Measurements from ENCODE around the gene DTHD1. TPM values are rescaled to one million over a fixed set of nuclear protein-coding genes. Genes with fewer than 3 reads are reported as not detected.
A peak's percentile ranks its signal among the peaks of the same experiment; 100 is the strongest.

DTHD1 gene
- total RNA-seq, 3 donors from 2014 or later (not counting 1 experiment from before 2014, with no cell fraction given): 67.0 to 95.4 (median 81.5) TPM

DNA sequence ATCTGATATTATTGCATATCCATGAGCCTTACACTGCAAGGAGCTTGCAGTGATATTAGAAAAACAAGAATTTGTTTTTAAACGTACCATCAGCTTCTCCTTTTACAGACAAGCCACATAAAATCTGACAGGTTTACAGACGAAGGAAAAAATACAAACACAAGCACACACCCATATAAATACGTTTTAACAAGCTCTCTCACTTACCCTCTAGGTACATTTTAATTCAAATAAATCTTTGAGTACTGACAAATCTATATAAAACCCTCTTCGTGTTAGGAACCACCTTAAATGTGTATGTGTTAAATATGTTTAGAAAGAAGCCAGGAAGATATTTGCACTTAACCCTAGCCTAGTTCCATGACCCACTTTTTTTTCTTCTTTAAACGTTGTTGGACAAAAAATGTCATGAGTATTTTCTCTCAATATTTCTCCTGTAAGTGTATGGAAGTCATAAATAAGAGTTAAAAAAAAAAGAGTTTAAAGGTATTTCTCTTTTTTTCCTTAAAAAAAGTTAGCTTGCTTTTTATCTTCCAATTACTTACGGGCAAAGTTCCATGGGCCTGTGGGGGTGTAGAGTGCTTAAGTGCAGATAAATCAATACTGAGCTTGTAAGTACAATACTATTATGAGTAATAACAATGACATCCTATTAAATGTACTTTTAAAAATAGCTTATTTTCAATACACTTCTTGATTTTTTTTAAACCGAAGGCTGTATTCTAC is 38.6 kb upstream of the DTHD1 start:
- WGBS (ENCODE audit: insufficient coverage): 4% methylated on average over 2 of the region's 7 CpGs
- TF ChIP-seq CTCF (IDR thresholded peaks at IDR 0.05): no peak
- peaks cover 68 to 70% of the 10 kb centered on the region in 2 donors for H3K4me1 Mint-ChIP-seq
- peak overlapping the region; percentile 99 for H3K4me3 Mint-ChIP-seq
- H3K27me3 Mint-ChIP-seq (ENCODE audit: low read depth in 2 of 2): no peaks in the 10 kb centered on the region
- Histone ChIP-seq H3K27me3 (ENCODE audit: control insufficient read depth, insufficient read depth, low read length) (no peaks in the 10 kb centered on the region), H3K4me3 (ENCODE audit: low read length) (peak overlapping the region; percentile 73), H3K4me1 (ENCODE audit: control insufficient read depth, insufficient read depth, low read length) (peaks cover 28% of the 10 kb centered on the region), H3K27ac (ENCODE audit: low read length) (peak overlapping the region; percentile 96), H3K9me3 (ENCODE audit: control insufficient read depth, insufficient read depth, low read length) (no peaks in the 10 kb centered on the region), H3K36me3 (ENCODE audit: control insufficient read depth, insufficient read depth, low read length) (peaks cover 10% of the 10 kb centered on the region)
- no peaks in the 10 kb centered on the region for H3K36me3 Mint-ChIP-seq
- peak in 1 of 2 donors; percentile 39 for DNase-seq
- no peak for ATAC-seq
- no peaks in the 10 kb centered on the region for H3K9me3 Mint-ChIP-seq
- H3K27ac Mint-ChIP-seq: peak overlapping the region; percentile 95 to 99
- intact Hi-C loops (cut with micrococcal nuclease): loop anchor here (2.0 to 5.0 kb wide), 2 partner anchors 35 to 80 kb away; no protein-coding TSS in a partner anchor

GRCh38 chr4:36243355-36244256 is 37.8 kb upstream of the DTHD1 start:
- Histone ChIP-seq H3K27me3 (ENCODE audit: control insufficient read depth, insufficient read depth, low read length) (no peaks in the 10 kb centered on the region), H3K27ac (ENCODE audit: low read length) (peak overlapping the region; percentile 96), H3K9me3 (ENCODE audit: control insufficient read depth, insufficient read depth, low read length) (no peaks in the 10 kb centered on the region), H3K4me1 (ENCODE audit: control insufficient read depth, insufficient read depth, low read length) (peaks cover 20% of the 10 kb centered on the region), H3K36me3 (ENCODE audit: control insufficient read depth, insufficient read depth, low read length) (peaks cover 7% of the 10 kb centered on the region), H3K4me3 (ENCODE audit: low read length) (peak overlapping the region; percentile 73)
- no peak for TF ChIP-seq CTCF (IDR thresholded peaks at IDR 0.05)
- peaks cover 60 to 62% of the 10 kb centered on the region in 2 donors for H3K4me1 Mint-ChIP-seq
- no peaks in the 10 kb centered on the region for H3K9me3 Mint-ChIP-seq
- no peaks in the 10 kb centered on the region for H3K36me3 Mint-ChIP-seq
- WGBS (ENCODE audit: insufficient coverage): under 1% methylated on average over 37 of the region's 38 CpGs
- ATAC-seq (peak; percentile 28 to 43 (median 35)), DNase-seq (peak in 1 of 2 donors; percentile 47)
- peak overlapping the region; percentile 95 to 99 for H3K27ac Mint-ChIP-seq
- H3K4me3 Mint-ChIP-seq: peak overlapping the region; percentile 99
- H3K27me3 Mint-ChIP-seq (ENCODE audit: low read depth in 2 of 2): no peaks in the 10 kb centered on the region
- intact Hi-C loops (cut with micrococcal nuclease): loop anchor here (1.0 to 5.0 kb wide), 5 partner anchors 12 to 143 kb away; no protein-coding TSS in a partner anchor

- H3K9me3 Mint-ChIP-seq: no peaks in the 10 kb centered on the region
- peak; percentile 81 to 89 for DNase-seq
- WGBS (ENCODE audit: insufficient coverage): under 1% methylated on average over 81 of the region's 81 CpGs
- Histone ChIP-seq H3K4me1 (ENCODE audit: control insufficient read depth, insufficient read depth, low read length) (peaks cover 14% of the 10 kb centered on the region), H3K36me3 (ENCODE audit: control insufficient read depth, insufficient read depth, low read length) (peaks cover 4% of the 10 kb centered on the region), H3K9me3 (ENCODE audit: control insufficient read depth, insufficient read depth, low read length) (no peaks in the 10 kb centered on the region), H3K27me3 (ENCODE audit: control insufficient read depth, insufficient read depth, low read length) (no peaks in the 10 kb centered on the region), H3K27ac (ENCODE audit: low read length) (peak within 1 kb of the TSS; percentile 97), H3K4me3 (ENCODE audit: low read length) (peak within 1 kb of the TSS; percentile 84)
- H3K27ac Mint-ChIP-seq: peak within 1 kb of the TSS; percentile 95 to 99
- H3K27me3 Mint-ChIP-seq (ENCODE audit: low read depth in 2 of 2): no peaks in the 10 kb centered on the region
- intact Hi-C loops (cut with micrococcal nuclease): loop anchor here (1.0 to 5.0 kb wide), 4 partner anchors 11 to 142 kb away; no protein-coding TSS in a partner anchor
- H3K4me3 Mint-ChIP-seq: peak within 1 kb of the TSS; percentile 99
- H3K36me3 Mint-ChIP-seq: no peaks in the 10 kb centered on the region
- TF ChIP-seq CTCF (IDR thresholded peaks at IDR 0.05): no peak
- ATAC-seq: peak; percentile 78 to 87 (median 87)
- peaks cover 51 to 53% of the 10 kb centered on the region in 2 donors for H3K4me1 Mint-ChIP-seq
Observed at GRCh38 chr4:36244257-36245082, 36.9 kb upstream of the DTHD1 start, which contains the start of gene ARAP2. TSS of gene ARAP2 (minus strand) at chr4:36244514. CDS start at chr4:36229486, 15,028 bp downstream.
